HG03521 (cell line): ENCODE results near the gene COPE.

Experiments
- ATAC-seq: cut with Tn5 transposase; IDR thresholded peaks from one replicate; pipeline ENCODE4 v1.9.1; 2021; ENCODE audit warnings: mild to moderate bottlenecking, moderate library complexity; ENCODE audit not compliant: unreplicated experiment

Gene COPE

DNA sequence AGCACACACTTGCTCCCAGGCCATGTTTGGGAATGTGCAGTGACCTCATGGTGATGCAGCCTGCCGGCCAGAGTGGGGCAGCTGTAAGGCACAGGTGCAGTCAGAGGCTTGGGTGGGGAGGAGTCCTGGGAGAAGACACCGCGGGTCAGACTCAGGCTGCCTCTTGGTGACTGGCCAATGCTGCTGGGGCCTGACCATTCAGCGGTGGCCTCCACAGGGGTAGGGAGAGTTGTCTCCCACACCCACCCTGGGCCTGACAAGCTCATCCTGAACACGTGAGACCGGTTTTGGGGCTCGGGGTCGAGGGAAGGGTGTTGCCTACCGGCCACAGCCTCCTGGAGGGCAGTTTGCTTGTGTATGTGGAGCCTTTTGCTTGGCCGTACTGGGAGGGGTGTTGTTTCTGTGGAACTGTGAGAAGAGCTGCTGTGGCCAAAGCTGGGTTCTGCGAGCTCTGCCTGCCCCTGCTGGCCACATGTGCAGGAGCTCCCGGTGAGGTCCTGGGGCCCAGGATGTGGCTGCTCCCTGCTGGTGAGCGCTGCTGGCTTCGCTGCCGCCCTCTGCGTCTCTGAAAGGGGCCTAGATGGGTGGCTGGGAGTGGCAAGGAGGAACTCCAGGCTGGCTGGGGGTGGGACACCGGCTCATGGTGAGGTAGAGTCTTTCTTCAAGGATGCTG is 65.3 kb downstream of the COPE start:
- no peak for ATAC-seq

- no peak for ATAC-seq
Observed at GRCh38 chr19:18852648-18853047, 66.5 kb downstream of the COPE start.

DNA sequence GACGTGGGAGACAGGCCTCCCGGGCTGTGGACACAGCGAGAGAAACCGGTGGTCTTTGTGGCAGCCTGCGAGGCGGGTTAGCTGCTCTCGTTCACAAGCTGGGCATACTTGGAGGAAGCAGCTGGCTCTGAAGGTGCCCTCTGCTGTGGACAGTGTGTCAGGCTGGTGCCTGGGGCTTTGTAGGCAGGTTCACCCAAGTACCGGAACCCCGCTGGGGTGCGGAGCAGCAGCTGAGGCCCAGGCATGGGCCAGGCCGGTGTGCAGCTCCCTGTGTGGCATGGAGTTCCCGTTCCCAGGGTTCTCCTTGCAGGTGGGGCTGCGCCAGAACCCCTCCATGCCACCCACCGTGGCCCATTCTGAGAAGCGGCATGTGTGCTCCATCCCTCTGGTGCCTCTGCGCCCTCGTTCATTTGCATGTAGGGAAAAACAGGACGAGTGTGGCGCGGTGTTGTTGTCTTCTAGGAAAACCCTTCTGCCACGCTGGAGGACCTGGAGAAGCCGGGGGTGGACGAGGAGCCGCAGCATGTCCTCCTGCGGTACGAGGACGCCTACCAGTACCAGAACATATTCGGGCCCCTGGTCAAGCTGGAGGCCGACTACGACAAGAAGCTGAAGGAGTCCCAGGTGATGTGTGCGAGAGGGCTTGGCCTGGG is 67.4 kb downstream of the COPE start:
- ATAC-seq: no peak

- ATAC-seq: no peak
Observed at GRCh38 chr19:18850471-18851375, 68.5 kb downstream of the COPE start.

DNA sequence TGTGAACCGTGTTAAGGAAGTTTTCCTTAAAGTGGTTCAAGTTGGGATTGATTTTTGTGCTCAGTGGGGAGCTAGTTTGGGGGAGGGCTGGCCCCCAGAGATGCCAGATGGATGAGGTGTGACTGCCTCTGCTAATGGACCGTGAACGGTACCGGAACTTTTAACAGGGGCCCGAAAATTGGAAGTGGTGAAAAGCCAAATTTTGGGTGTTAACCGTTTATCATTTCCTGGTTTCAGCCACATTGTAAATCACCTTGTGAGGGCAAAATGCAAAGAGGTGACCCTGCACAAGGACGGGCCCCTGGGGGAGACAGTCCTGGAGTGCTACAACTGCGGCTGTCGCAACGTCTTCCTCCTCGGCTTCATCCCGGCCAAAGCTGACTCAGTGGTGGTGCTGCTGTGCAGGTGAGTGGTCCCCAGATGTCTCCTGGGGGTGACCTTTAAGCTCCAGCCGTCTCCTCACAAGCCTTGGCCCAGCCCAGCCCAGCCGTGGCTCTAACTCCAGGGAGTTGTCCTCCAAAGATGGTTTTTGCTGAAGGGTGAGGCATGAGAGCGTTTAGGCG is 69.3 kb downstream of the COPE start:
- no peak for ATAC-seq
